ENCODE results near the gene NOP14. TPM values are rescaled to one million over a fixed set of nuclear protein-coding genes. Genes with fewer than 3 reads are reported as not detected.
"Not testable (repeated sequence)": the region's sequence is repeated elsewhere in the genome, so short reads cannot be mapped to it uniquely, and the experiment has no call there.

The NOP14 gene
- polyA plus RNA-seq, 3 donors: 29.0 to 32.7 (median 30.7) TPM

DNA sequence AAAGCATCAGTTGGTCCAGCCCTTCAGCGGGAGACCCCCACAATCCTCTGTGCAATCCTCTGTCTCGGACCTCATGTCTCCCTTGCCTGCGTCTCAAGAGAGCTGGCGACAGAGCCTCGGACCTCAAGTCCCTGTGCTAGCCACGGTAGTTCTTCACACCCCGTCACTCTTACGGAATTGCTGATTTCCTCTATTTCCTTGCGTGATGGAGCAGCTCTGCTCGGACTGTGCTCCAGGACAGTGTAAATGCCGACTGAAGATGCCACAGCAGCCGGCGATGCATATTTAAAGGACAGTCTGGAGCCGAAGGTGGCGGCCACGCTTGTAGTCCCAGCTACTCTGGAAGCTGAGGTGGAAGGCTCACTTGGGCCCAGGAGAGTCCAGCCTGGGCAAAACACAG lies 2.1 kb upstream of the NOP14 start:
- no peak for DNase-seq (ENCODE audit: extremely low read depth in 1 of 11, low read depth in 9 of 11, low spot score in 4 of 11)

GRCh38 chr4:2964706-2965258 lies 1.6 kb upstream of the NOP14 start:
- no peak for DNase-seq (ENCODE audit: extremely low read depth in 1 of 11, low read depth in 9 of 11, low spot score in 4 of 11)

DNA sequence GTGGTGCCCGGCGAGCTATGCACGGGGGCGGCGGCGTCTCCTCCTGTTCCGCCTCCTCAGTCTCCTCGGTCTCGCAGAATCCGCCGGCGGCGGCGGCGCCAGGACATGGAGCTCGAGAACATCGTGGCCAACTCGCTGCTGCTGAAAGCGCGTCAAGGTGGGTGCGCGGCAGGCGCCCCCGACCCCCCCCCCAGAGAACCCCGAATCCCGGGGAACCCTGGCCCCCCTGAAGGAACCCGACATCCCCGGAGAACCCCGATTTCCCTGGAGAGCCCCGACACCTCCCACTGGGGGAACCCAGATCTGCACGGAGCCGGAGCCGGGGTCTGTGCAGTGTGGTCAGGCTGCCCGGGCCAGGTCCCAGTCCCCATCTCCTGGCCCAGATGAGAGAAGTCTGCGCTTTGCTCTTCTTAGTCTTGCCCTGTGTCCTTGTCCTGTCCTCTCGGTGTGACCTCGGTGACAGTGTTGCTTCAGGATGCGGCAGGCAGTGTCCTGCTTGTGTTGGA lies 813 bp upstream of the NOP14 start:
- peak in 1 of 11 donors; percentile 36 for DNase-seq (ENCODE audit: extremely low read depth in 1 of 11, low read depth in 9 of 11, low spot score in 4 of 11)

DNA sequence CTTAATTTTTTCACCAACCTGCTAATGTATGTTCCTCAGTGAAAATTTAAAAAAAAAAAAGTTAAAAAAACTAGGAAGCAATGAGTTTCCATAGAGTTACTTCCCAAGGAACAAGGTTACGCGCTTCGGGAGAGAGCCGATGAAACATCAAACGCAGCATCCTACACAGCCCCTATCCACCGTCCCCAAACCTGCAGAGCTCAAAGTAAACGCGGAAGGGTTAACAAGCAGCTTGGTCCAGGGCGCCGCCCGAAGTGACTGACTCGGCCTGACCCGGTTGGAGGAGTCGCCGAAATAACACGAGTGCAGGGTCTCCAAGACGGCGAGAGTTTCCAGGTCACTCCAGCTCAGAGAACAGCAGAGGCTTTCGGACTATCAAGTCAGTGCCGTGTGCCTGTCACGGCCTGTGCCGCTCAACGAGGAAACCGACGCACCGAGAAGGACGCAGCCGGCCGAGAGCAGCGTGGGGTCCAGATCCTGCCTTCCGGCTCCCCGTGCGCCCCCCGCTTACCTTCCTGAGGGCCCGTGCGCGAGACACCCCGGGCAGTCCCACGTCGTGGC lies 512 bp downstream of the NOP14 start:
- DNase-seq (ENCODE audit: extremely low read depth in 1 of 11, low read depth in 9 of 11, low spot score in 4 of 11): no peak

GRCh38 chr4:2961811-2962441 lies 1.3 kb downstream of the NOP14 start:
- DNase-seq (ENCODE audit: extremely low read depth in 1 of 11, low read depth in 9 of 11, low spot score in 4 of 11): no peak

- no peak for DNase-seq (ENCODE audit: extremely low read depth in 1 of 11, low read depth in 9 of 11, low spot score in 4 of 11)
Measured at GRCh38 chr4:2961421-2961810, 1.8 kb downstream of the NOP14 start.

DNA sequence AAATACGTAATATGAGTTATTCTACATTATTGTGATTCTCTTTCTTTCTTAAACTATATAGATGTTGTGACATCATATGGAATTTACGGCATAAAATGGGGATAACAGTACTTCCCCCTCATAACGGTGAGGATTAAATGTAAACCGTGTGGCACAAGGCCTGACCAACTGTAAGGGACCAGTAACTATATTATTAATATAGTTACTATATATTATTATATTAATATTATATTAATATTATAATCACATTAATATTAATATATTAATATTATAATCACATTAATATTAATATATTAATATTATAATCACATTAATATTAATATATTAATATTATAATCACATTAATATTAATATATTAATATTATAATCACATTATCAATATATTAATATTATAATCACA lies 2.8 kb downstream of the NOP14 start:
- not testable (repeated sequence) for DNase-seq (ENCODE audit: extremely low read depth in 1 of 11, low read depth in 9 of 11, low spot score in 4 of 11)

DNA sequence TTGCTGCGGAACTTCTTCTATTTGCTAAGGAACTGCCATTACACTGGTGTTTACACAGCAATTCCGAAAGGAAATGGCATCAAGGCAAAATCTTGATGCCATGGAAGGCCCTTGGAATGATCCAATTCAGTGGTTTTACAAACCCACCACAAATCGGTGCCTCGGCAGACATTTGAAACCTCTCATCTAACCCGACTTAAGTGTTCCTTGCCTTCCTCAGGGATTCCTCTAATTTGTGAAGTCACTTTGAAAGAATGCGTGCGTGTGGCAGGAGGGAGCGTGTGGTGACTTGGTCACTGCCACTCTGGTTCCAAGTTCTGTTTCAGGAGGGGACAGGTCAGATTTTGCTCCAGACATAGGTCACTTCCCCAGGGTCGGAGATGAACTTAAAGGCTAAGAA lies 4.8 kb downstream of the NOP14 start:
- DNase-seq (ENCODE audit: extremely low read depth in 1 of 11, low read depth in 9 of 11, low spot score in 4 of 11): no peak

DNA sequence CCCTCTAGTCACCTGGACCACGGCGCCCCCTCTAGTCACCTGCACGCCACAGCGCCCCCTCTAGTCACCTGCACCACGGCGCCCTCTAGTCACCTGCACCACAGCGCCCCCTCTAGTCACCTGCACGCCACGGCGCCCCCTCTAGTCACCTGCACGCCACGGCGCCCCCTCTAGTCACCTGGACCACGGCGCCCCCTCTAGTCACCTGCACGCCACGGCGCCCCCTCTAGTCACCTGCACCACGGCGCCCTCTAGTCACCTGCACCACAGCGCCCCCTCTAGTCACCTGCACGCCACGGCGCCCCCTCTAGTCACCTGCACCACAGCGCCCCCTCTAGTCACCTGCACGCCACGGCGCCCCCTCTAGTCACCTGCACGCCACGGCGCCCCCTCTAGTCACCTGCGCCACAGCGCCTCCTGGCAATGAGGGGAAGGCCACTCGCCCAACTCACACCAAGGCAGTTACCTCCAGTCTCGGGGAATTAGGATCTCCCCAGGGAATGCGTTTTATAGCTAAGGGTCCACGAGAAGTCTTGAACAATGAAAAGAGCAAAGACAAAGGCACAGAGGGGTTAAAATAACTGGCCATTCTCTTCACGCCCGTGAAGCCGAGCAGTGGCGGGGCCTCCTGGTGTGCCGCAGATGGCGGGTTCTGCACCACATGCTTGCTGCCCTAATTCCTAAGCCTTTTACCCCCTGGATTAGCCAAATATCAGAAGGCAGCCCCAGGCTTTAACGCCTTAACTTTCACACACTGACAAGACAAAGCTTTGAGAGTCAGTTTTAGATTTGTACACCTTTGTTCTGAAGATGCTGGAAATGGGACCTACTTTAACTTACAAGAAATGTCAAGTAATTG lies 7.8 kb downstream of the NOP14 start:
- not testable (repeated sequence) for DNase-seq (ENCODE audit: extremely low read depth in 1 of 11, low read depth in 9 of 11, low spot score in 4 of 11)

- DNase-seq (ENCODE audit: extremely low read depth in 1 of 11, low read depth in 9 of 11, low spot score in 4 of 11): no peak
Measured at GRCh38 chr4:2954358-2955185, 8.6 kb downstream of the NOP14 start.

GRCh38 chr4:2953496-2953895 lies 9.7 kb downstream of the NOP14 start:
- no peak for DNase-seq (ENCODE audit: extremely low read depth in 1 of 11, low read depth in 9 of 11, low spot score in 4 of 11)

DNA sequence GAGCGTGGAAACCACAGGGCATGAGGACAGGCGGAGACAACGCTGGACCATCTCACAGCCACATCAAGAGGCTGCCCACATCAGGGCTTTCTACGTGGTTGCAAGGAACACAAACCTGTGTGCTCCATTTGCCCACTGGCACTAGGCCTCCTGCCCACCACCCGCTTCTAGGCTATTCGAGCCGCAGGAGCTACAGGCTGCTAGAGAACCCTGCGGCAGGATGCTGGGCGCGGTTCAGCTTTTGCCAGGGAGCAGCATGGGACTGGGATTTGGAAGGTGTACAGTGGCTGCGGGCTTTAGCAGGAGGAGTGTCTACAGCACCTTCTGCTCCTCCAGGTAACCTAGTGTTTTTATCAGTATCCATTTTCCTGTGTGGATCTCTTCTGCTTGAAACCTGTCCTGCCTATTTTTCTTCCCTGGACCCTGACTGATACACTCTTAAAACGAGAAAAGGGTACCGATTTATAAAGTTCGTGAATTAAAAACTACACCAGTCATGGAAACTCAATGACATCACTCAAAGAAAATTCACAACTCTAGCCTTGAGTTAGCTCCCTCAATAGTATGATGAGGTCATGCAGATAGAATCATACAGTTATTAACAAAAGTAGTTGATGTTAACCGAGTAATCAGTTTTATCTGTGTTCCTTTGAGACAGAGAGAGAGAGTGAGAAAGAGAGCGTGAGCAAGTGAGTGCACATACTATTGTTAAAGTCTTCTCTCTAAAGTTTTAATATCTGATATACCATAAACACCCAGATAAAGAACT lies 12.8 kb downstream of the NOP14 start:
- DNase-seq (ENCODE audit: extremely low read depth in 1 of 11, low read depth in 9 of 11, low spot score in 4 of 11): no peak

DNA sequence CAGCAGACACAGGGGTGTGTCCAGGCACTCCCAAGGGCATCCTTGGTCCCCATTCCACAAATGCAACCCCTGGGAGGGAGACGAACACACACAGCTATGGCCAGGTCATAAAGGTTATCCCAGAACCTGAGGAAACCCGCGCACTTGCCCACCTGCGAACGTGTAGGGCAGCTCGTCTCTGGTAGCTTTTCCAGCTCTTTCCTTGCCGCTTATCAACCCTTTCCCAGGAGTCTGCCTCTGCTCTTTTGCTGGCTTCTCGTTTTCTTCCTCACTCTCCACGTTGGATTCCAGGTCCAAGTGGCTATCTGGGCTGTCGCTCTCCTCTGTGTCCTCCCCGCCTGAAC lies 13.5 kb downstream of the NOP14 start:
- no peak for DNase-seq (ENCODE audit: extremely low read depth in 1 of 11, low read depth in 9 of 11, low spot score in 4 of 11)

GRCh38 chr4:2948895-2949781 lies 14.1 kb downstream of the NOP14 start:
- no peak for DNase-seq (ENCODE audit: extremely low read depth in 1 of 11, low read depth in 9 of 11, low spot score in 4 of 11)

GRCh38 chr4:2947926-2948325 lies 15.3 kb downstream of the NOP14 start:
- no peak for DNase-seq (ENCODE audit: extremely low read depth in 1 of 11, low read depth in 9 of 11, low spot score in 4 of 11)

DNA sequence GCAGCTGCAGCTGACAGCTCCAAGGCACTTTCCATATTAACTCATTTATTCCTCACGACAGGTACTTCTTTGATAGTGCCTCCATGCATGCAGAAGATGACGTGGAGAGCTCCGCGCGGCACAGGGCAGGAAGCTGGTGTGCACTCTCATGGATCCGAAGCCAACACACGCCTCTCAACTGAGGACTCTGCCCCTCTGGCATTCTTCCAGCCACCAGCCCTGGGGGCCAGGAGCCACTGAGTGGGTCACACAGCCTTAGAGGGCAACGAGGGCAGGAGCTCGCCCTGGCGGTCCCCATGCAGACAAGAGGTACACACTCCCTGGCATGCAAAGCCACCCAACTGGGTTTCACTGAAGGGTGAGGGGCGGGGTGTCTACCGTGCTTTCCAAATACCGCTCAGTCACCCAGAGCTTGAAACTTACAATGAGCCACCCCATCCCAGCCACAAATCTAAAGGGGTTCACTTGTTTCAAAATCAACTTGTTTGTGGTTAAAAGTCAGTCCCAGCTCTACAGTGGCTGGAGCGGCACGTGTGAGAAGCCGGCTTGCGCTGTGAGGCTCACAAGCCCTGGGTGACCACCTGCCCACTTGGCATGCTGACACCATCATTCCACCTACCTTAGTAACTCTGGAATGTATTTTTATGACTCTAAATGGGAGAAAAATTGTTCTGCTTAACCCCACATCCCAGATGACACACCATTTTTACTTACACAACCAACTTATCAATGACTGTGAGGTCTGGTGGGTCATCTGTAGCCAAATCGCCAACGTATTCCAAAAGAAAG lies 16.2 kb downstream of the NOP14 start:
- no peak for DNase-seq (ENCODE audit: extremely low read depth in 1 of 11, low read depth in 9 of 11, low spot score in 4 of 11)

Measured in renal cortex interstitium (tissue), 11 donors.